ENCODE data around the gene PHAX.

Gene PHAX

GRCh38 chr5:126631920-126632319, 31.2 kb downstream of the PHAX start:
- Histone ChIP-seq H3K27me3 (no peaks in the 10 kb centered on the region), H3K4me1 (no peaks in the 10 kb centered on the region), H3K4me3 (ENCODE audit: low read depth, low read length) (no peak overlapping the region), H3K36me3 (no peaks in the 10 kb centered on the region; the same call in none of the 2 replicates), H3K9me3 (no peaks in the 10 kb centered on the region)
- DNase-seq, result no peak
- no peak for TF ChIP-seq CTCF (IDR thresholded peaks at IDR 0.05; ENCODE audit: low read depth, low read length)

DNA sequence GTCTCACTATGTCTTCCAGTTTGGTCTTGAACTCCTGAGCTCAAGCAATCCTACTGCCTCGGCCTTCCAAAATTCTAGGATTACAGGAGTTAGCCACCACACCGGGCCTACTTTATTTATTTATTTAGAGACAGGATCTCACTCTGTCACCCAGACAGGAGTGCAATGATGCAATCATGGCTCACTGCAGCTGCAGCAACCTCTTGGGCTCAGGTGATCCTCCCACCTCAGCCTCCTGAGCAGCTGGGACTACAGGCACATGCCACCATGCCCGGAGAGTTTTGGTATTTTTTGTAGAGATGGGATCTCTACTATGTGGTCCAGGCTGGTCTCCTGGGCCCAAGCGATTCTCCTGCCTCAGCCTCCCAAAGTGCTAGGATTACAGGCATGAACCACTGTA, 32.8 kb downstream of the PHAX start:
- no peak for TF ChIP-seq CTCF (IDR thresholded peaks at IDR 0.05; ENCODE audit: low read depth, low read length)
- H3K36me3 ChIP-seq, result no peaks in the 10 kb centered on the region

DNA sequence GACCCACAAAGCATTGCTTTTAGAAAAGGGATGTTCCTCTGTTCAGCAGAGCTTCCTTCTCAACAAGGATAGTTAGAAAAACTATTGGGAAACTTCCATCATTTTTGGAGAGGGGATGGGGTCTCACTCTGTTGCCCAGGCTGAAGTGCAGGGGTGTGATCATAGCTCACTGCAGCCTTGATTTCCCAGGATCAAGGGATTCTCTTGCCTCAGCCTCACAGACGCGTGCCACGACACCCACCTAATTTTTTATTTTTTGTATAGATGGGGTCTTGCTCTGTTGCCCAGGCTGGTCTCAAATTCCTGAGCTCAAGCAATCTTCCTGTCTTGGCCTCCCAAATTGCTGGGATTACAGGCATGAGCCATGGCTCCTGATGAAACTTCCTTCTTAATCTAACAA, 34.8 kb downstream of the PHAX start:
- no peak for TF ChIP-seq CTCF (IDR thresholded peaks at IDR 0.05; ENCODE audit: low read depth, low read length)
- Histone ChIP-seq H3K36me3 (no peaks in the 10 kb centered on the region), H3K4me3 (ENCODE audit: low read depth, low read length) (no peak overlapping the region), H3K4me1 (no peaks in the 10 kb centered on the region), H3K27me3 (no peaks in the 10 kb centered on the region), H3K9me3 (no peaks in the 10 kb centered on the region; the same call in 1 of the 2 replicates)
- no peak for DNase-seq

More for the DNA sequence above, 32.8 kb downstream of the PHAX start:
- Histone ChIP-seq H3K27me3 (no peaks in the 10 kb centered on the region), H3K4me1 (no peaks in the 10 kb centered on the region), H3K4me3 (ENCODE audit: low read depth, low read length) (no peak overlapping the region), H3K9me3 (no peaks in the 10 kb centered on the region; the same call in 1 of the 2 replicates)
- no peak for DNase-seq

- no peaks in the 10 kb centered on the region for H3K36me3 ChIP-seq
- H3K4me1 ChIP-seq, result no peaks in the 10 kb centered on the region
- H3K4me3 ChIP-seq (ENCODE audit: low read depth, low read length), result no peak overlapping the region
- no peak for DNase-seq
- H3K27me3 ChIP-seq, result no peaks in the 10 kb centered on the region
- H3K9me3 ChIP-seq, result no peaks in the 10 kb centered on the region; the same call in 1 of the 2 replicates
- TF ChIP-seq CTCF (IDR thresholded peaks at IDR 0.05; ENCODE audit: low read depth, low read length), result no peak
These were observed 36.2 kb downstream of the PHAX start for GRCh38 chr5:126636956-126637355.

- Histone ChIP-seq H3K9me3 (no peaks in the 10 kb centered on the region; the same call in 1 of the 2 replicates), H3K4me3 (ENCODE audit: low read depth, low read length) (no peak overlapping the region), H3K4me1 (no peaks in the 10 kb centered on the region), H3K27me3 (no peaks in the 10 kb centered on the region), H3K36me3 (no peaks in the 10 kb centered on the region)
- TF ChIP-seq CTCF (IDR thresholded peaks at IDR 0.05; ENCODE audit: low read depth, low read length), result no peak
- no peak for DNase-seq
These were observed 40.1 kb downstream of the PHAX start for GRCh38 chr5:126640866-126641265.

DNA sequence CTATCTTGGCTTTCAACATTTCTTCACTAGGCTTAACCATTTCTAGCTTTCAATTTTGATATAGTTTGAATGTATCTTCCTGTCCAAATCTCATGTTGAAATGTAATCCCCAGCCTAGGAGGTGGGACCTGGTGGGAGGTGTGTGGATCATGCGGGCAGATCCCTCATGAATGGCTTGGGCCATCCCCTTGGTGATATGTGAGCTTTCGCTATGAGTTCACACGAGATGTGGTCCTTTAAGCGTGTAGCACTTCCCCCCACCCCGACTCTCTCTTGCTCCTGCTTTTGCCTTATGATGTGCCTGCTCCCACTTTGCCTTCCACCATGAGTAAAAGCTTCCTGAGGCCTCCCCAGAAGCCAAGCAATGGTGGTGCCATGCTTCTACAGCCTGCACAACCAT, 40.6 kb downstream of the PHAX start:
- Histone ChIP-seq H3K27me3 (no peaks in the 10 kb centered on the region), H3K9me3 (no peaks in the 10 kb centered on the region; the same call in 1 of the 2 replicates), H3K4me1 (no peaks in the 10 kb centered on the region), H3K36me3 (no peaks in the 10 kb centered on the region), H3K4me3 (ENCODE audit: low read depth, low read length) (no peak overlapping the region)
- DNase-seq, result no peak
- no peak for TF ChIP-seq CTCF (IDR thresholded peaks at IDR 0.05; ENCODE audit: low read depth, low read length)
